Stimulated activated naive CD8-positive, alpha-beta T cell treated with anti-CD3 and anti-CD28 coated beads, Interleukin-15, amount 100 ng/mL, for 72 hours (primary cell): Measurements from ENCODE around the gene NSFL1C.
A peak's percentile ranks its signal among the peaks of the same experiment; 100 is the strongest.
"Not testable (repeated sequence)": the region's sequence is repeated elsewhere in the genome, so short reads cannot be mapped to it uniquely, and the experiment has no call there.

Experiments used
- ATAC-seq: fragments of 150-1000 bp; cut with Tn5 transposase; 2 replicates; pipeline ENCODE4 v1.10.0; 2021; ENCODE audit warnings: mild to moderate bottlenecking, moderate library complexity
- DNase-seq, 2 donors: peaks; one replicate each; pipeline ENCODE4 v3.0.0; 2021 to 2022
- H3K27ac Mint-ChIP-seq, 2 donors: one replicate each; pipeline ENCODE4 v1.8.0; 2022; ENCODE audit warnings: mild to moderate bottlenecking in 2 of 2, mixed read lengths in 2 of 2, moderate library complexity in 2 of 2
- H3K27me3 Mint-ChIP-seq: one replicate; pipeline ENCODE4 v1.8.0; 2022; ENCODE audit warnings: mixed read lengths
- H3K4me1 Mint-ChIP-seq: one replicate; pipeline ENCODE4 v1.8.0; 2022; ENCODE audit warnings: mild to moderate bottlenecking, mixed read lengths
- H3K4me3 Mint-ChIP-seq, 2 donors: one replicate each; pipeline ENCODE4 v1.8.0; 2022; ENCODE audit warnings: mild to moderate bottlenecking in 2 of 2, mixed read lengths in 2 of 2, moderate library complexity in 1 of 2
- H3K9me3 Mint-ChIP-seq, 2 donors: one replicate each; pipeline ENCODE4 v1.8.0; 2022; ENCODE audit warnings: mixed read lengths in 2 of 2

The NSFL1C gene

DNA sequence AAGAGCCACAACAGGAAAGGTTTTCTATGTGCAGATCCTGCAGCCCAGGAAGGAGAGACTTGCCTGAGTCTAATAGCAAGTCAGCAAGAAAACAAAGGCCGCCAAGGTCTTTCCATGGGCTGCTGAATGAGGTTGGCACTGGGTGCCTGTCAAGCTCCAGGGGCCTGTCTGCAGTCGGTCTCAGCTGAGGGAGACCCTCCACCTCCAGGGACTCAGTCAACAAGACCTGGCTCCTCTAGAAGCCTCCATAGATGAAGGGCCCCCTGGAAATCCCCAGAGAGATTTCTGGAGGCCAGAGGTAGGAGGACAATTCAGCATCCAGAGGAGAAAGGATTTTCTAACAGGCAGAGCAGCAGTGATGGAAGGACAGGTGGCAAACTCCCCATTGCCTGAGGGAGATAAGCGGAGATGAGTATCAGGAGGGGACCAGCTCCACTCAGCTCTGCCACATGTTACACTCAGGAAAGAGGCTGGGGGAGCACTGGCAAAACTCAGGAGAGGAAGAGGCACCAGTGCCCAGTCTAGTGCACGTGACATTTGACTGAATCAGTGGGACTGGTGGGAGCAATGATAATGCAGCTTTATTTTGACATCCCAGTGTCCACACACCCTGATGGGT, 40.3 kb downstream of the NSFL1C start:
- Mint-ChIP-seq H3K27ac (no peak overlapping the region), H3K4me1 (peaks cover 17% of the 10 kb centered on the region), H3K4me3 (no peak overlapping the region), H3K9me3 (no peaks in the 10 kb centered on the region), H3K27me3 (peaks cover 2% of the 10 kb centered on the region)
- no peak for ATAC-seq
- no peak for DNase-seq

DNA sequence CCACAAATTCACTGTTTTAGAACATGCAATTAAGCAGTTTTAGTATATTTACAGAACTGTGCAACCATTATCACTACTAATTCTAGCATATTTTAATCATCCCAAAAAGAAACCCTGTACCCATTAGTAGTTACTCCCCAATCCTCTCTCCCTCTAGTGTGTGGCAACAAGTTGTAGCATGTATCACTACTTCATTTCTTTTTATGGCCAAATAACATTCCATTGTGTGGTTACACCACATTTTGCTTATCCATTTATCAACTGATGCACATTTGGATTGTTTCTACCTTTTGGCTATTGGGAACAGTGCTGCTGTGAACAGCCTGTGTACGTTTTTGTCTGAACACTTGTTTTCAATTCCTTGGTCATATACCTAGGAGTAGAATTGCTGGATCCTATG, 42.3 kb downstream of the NSFL1C start:
- H3K9me3 Mint-ChIP-seq, result peaks cover 5 to 12% of the 10 kb centered on the region in 2 donors
- ATAC-seq (no peak), DNase-seq (no peak)
- H3K4me1 Mint-ChIP-seq, result peaks cover 13% of the 10 kb centered on the region
- no peak overlapping the region for H3K27ac Mint-ChIP-seq
- no peaks in the 10 kb centered on the region for H3K27me3 Mint-ChIP-seq
- H3K4me3 Mint-ChIP-seq, result no peak overlapping the region

DNA sequence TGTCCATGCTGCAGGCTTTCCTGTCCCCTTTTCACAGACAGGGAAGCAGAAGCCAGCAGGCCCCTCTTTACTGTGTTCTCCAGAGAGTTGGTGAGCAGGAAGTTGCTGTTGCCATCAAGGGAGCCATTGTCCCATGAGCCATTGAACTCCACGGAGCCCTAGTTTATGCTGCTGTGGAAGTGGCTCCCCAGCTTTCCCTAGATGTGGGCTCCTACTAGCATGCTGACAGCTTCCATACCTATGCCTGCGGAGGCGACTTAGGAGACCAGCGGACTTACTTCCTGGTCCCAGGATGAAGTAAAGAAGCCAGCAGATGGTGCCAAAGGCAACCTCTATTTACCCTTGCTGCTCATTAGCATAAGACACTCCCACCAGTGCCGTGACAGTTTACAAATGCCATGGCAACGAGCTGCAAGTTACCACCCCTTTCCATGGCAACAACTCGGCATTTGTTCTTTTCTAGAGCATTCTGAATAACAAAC, 43.0 kb downstream of the NSFL1C start:
- peaks cover 13% of the 10 kb centered on the region for H3K4me1 Mint-ChIP-seq
- H3K9me3 Mint-ChIP-seq, result peaks cover 10 to 18% of the 10 kb centered on the region in 2 donors
- no peak overlapping the region for H3K27ac Mint-ChIP-seq
- DNase-seq, result no peak
- H3K27me3 Mint-ChIP-seq, result no peaks in the 10 kb centered on the region
- H3K4me3 Mint-ChIP-seq, result no peak overlapping the region
- ATAC-seq, result peak; percentile 40

DNA sequence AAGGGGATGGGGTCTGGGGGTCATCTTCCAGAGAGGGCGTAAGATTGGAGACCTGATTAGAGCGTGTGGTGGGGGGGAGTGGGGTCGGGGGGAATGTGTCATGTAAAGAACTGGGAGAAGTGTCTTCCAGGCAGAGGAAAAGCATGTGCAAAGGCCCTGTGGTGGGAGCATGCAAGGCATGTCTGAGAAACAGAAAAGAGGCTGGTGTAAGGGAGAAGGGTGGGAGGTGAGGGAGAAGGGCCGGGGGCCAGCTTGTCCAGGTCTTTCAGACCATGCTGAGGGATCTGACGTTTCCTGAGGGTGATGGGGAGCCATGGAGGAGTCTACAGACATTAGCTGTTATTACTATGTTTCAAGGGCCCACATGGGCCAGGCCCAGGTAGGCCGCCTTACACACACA, 43.4 kb downstream of the NSFL1C start:
- H3K4me1 Mint-ChIP-seq, result peaks cover 13% of the 10 kb centered on the region
- H3K4me3 Mint-ChIP-seq, result no peak overlapping the region
- H3K27me3 Mint-ChIP-seq, result no peaks in the 10 kb centered on the region
- peaks cover 10 to 23% of the 10 kb centered on the region in 2 donors for H3K9me3 Mint-ChIP-seq
- DNase-seq (no peak), ATAC-seq (no peak)
- H3K27ac Mint-ChIP-seq, result peak overlapping the region in 1 of 2 donors; percentile 70

DNA sequence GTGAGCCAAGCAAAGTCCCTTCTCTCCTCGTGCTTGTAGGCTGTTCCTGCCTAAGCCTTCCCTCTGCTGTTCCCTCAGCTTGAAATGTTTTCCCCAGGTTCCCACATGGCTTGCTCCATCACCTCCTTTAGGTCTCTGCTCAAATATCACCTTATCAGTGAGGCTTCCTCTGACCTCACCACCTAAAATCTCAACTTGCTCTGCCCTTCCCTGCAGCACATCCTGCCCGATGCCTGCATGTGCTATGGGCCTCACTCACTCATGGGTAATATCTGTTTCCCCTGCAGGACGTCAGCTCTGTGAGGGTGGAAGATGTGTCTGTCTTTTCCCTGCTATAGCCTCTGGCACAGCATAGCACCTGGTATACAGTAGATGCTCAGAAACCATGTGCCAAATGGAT, 43.9 kb downstream of the NSFL1C start:
- no peaks in the 10 kb centered on the region for H3K27me3 Mint-ChIP-seq
- DNase-seq, result no peak
- peak overlapping the region in 1 of 2 donors; percentile 70 for H3K27ac Mint-ChIP-seq
- peaks cover 13% of the 10 kb centered on the region for H3K4me1 Mint-ChIP-seq
- peaks cover 10 to 24% of the 10 kb centered on the region in 2 donors for H3K9me3 Mint-ChIP-seq
- ATAC-seq, result no peak
- H3K4me3 Mint-ChIP-seq, result no peak overlapping the region

DNA sequence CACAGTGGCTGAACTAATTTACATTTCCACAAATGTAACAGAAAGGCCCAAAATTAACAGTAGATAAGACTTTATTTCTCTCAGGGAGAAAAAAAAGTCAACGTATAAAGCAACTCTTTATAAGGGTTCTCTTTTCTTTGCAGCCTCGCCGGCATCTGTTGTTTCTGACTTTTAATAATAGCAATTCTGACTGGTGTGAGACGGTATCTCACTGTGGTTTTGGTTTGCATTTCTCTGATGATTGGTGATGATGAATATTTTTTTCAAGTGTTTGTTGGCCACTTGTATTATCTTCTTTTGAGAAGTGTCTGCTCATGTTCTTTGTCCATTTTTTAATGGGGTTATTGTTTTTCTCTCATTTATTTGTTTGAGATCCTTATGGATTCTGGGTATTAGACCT, 46.6 kb downstream of the NSFL1C start:
- ATAC-seq (no peak), DNase-seq (no peak)
- Mint-ChIP-seq H3K9me3 (peaks cover 10 to 24% of the 10 kb centered on the region in 2 donors), H3K27ac (no peak overlapping the region), H3K4me1 (peaks cover 12% of the 10 kb centered on the region), H3K27me3 (no peaks in the 10 kb centered on the region), H3K4me3 (no peak overlapping the region)

DNA sequence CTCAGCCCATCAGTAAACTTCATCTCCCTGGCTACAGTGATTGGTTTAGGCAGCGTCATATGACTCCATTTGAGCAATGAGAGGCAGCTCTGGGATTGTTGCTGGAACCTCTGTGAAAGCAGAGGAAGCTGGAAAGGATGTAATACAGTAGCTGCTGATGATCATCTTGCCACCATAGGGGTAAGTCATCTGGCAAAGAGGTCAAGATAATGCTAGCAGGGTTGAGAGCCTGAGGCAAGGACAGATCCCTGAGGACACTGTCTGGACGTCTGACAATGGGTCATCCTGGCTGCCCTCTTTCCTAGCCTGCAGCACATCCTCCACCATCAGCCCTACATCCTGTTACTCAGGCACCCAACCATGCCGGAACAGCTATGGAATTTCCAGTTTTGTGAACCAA, 48.3 kb downstream of the NSFL1C start:
- Mint-ChIP-seq H3K27ac (no peak overlapping the region), H3K27me3 (no peaks in the 10 kb centered on the region), H3K4me1 (peaks cover 12% of the 10 kb centered on the region), H3K4me3 (no peak overlapping the region), H3K9me3 (peaks cover 10 to 24% of the 10 kb centered on the region in 2 donors)
- no peak for ATAC-seq
- DNase-seq, result no peak

DNA sequence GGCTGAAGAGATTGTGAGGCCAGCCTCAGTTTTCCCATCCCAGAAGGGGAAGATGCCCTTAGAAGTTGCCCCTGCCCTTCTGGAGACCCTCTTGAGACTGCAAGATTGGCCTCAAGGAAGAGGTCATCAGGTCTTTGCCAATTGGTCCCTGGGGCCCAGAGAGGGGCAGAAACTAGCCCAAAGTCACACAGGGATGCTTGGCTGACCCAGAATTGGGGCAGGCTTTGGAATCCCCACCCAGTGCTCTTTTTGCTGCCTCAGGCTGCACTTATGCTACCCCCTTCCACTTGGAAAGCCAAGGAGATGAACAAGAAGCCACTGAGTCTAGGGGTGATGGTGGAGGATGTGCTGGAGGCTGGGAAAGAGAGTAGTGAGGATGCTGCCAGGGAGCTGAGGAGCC, 48.9 kb downstream of the NSFL1C start:
- no peak overlapping the region for H3K4me3 Mint-ChIP-seq
- H3K27me3 Mint-ChIP-seq, result no peaks in the 10 kb centered on the region
- DNase-seq (no peak), ATAC-seq (no peak)
- H3K9me3 Mint-ChIP-seq, result peaks cover 10 to 24% of the 10 kb centered on the region in 2 donors
- peaks cover 12% of the 10 kb centered on the region for H3K4me1 Mint-ChIP-seq
- H3K27ac Mint-ChIP-seq, result no peak overlapping the region

DNA sequence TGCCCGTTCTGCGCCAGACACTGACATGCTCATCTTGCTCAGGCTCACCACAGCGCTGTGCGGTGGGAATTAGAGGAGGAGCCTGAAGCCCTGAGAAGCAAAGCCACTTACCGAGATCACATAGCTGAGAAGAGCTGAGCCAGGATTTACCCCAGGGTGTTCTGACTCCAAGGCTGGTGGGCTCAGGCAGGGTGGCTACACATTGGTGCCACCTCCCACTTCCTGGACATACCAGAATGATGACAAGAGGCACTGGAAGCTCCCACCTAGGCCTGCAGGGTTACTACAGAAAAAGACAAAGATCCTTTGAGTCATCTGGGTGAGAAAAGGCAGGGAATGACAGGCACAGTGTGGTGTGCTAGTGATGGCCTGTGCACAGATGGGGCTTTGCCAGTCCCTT, 49.4 kb downstream of the NSFL1C start:
- Mint-ChIP-seq H3K9me3 (peaks cover 10 to 24% of the 10 kb centered on the region in 2 donors), H3K4me3 (no peak overlapping the region), H3K27me3 (no peaks in the 10 kb centered on the region), H3K27ac (no peak overlapping the region), H3K4me1 (peaks cover 12% of the 10 kb centered on the region)
- DNase-seq (no peak), ATAC-seq (no peak)

DNA sequence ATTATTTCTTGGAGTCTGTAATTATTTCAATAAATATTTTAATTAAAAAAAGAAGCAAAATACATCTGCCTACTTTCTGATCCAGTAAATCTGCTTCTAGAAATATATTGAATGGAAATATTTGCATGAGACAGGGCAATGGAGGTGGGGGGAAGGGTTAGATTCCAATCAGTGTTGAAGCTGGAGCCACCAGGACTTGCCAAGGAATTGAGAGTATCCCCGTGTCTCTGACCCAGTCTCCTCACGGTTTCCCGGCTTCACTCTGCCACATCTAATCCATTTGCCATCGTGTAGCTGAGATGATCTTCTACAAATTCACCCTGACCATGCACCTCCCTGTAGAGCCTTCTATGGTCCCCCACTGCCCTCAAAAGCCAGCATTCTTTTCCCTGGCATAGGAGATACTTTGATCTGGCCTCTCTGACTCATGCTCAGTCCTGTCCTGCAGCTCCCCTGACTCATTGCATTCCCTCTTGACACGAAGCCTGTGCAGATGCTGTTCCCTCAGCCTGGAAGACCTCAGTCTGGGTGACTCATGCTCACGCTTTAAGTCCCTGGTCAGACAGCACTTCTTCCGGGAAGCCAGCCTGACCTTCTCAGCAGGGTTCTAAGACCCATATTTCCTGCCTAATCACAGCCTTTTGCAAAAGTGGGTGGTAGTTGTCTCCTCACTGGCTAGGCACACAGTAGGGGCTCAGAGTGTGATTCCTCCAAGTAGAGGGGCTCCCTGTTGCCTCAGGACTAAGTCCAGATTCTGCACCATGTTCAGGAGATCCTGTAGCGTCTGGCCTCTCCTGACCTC, 50.8 kb downstream of the NSFL1C start:
- peaks cover 12% of the 10 kb centered on the region for H3K4me1 Mint-ChIP-seq
- H3K4me3 Mint-ChIP-seq, result no peak overlapping the region
- ATAC-seq, result peak; percentile 76
- DNase-seq, result no peak
- H3K9me3 Mint-ChIP-seq, result peaks cover 10 to 22% of the 10 kb centered on the region in 2 donors
- no peaks in the 10 kb centered on the region for H3K27me3 Mint-ChIP-seq
- H3K27ac Mint-ChIP-seq, result no peak overlapping the region

DNA sequence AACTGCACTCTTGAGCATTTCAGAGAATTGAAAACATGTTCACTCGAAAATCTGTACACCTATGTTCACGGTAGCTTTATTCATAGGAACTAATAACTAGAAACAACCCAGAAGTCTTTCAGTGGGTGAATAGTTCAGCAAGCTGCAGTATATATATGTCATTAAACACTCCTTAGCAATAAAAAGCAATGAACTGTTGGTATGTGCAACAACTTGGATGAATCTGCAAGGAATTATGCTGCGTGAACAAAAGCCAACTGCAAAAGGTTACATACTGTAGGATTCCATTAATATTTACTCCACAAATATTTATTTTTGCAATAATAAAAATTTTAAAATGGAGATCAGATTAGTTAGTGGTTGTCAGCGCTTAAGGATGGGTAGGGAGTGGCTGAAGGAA, 51.7 kb downstream of the NSFL1C start:
- H3K4me1 Mint-ChIP-seq, result peaks cover 12% of the 10 kb centered on the region
- DNase-seq (no peak), ATAC-seq (no peak)
- no peaks in the 10 kb centered on the region for H3K27me3 Mint-ChIP-seq
- peaks cover 6 to 13% of the 10 kb centered on the region in 2 donors for H3K9me3 Mint-ChIP-seq
- no peak overlapping the region for H3K27ac Mint-ChIP-seq
- H3K4me3 Mint-ChIP-seq, result no peak overlapping the region

DNA sequence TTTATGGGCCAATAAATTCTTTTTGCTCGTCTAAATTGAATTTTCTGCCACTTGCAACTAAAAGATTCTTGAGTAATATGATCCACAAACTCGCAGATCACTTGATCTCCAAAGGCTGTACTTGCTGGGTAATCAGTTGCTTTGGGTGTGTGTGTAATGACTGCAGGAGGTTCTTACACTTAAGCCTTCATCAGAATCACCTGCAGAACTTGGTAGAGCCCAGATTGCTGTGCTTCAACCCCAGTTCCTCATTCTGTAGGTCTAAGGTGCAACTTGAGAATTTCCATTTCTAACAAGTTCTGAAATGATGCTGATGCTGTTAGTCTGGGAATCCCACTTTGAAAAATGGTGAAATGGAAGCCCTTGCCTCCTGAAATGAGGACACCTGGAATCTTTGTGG, 60.8 kb downstream of the NSFL1C start:
- Mint-ChIP-seq H3K9me3 (peaks cover 0 to 9% of the 10 kb centered on the region in 2 donors), H3K27me3 (no peaks in the 10 kb centered on the region), H3K4me3 (no peak overlapping the region), H3K4me1 (peaks cover 7% of the 10 kb centered on the region), H3K27ac (no peak overlapping the region)
- no peak for ATAC-seq
- DNase-seq, result no peak

DNA sequence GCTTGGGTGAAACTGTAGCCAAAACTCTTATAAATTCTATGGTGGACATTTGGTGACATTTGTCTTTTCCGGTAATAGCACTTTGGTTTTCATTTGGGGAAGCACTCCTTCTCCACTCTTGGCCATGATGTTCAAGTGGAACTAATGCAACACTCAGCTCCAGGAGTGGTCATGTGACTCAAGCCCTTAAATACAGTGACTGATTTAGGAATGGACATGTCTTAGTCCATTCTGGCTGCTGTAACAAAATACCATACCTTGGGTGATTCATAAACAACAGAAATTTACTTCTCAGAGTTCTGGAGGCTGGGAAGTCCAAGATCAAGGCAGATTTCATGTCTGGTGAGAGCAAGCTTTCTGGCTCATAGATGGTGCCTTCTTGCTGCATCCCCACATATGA, 63.0 kb downstream of the NSFL1C start:
- peaks cover 7% of the 10 kb centered on the region for H3K4me1 Mint-ChIP-seq
- H3K9me3 Mint-ChIP-seq, result peaks cover 0 to 9% of the 10 kb centered on the region in 2 donors
- no peak overlapping the region for H3K27ac Mint-ChIP-seq
- DNase-seq, result no peak
- no peaks in the 10 kb centered on the region for H3K27me3 Mint-ChIP-seq
- H3K4me3 Mint-ChIP-seq, result no peak overlapping the region
- ATAC-seq, result no peak

DNA sequence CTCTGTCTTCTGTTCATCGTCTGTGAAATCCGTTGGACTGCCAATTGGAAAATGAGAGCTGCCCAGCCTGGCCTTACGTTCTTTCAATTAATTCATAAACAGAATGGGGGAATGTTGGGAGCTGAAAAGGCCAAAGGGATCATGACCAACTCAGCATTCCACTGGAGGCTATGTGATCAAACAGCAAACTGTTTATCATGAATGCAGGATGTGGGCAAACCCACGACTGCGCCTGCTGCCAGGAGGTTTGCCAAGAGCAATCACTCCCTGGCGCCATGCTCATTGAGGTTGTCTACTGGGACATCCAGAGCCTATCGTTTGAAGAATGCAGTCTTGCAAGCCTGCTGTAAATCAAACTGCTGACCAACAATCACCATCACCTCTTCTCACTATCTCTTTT, 64.5 kb downstream of the NSFL1C start:
- Mint-ChIP-seq H3K4me3 (no peak overlapping the region), H3K4me1 (peaks cover 8% of the 10 kb centered on the region), H3K27me3 (no peaks in the 10 kb centered on the region), H3K27ac (no peak overlapping the region), H3K9me3 (peaks cover 2 to 9% of the 10 kb centered on the region in 2 donors)
- ATAC-seq, result no peak
- DNase-seq, result no peak

DNA sequence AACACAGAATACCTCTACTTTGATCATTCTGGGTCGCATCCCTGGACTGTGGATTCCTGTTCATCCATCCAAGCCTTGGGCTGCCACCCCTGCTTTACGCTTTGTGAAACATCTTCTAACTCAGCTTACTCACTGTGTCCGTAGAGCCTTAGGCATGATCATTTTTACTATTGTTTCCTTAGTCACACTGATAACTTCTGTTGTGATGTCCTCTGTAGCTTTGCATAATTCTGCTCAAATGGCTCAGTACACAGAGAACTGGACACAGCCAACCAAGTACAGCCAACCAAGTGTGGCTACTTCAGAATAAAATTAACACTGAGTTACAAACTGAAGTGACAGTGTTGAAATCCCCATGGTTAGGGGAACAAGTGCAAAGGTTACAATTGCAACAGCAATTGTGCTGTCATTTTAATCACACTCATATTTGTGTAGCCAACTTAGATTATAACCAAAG, 65.2 kb downstream of the NSFL1C start:
- peaks cover 15% of the 10 kb centered on the region for H3K4me1 Mint-ChIP-seq
- H3K4me3 Mint-ChIP-seq, result no peak overlapping the region
- H3K27ac Mint-ChIP-seq, result no peak overlapping the region
- no peaks in the 10 kb centered on the region for H3K27me3 Mint-ChIP-seq
- peaks cover 9% of the 10 kb centered on the region in 2 donors for H3K9me3 Mint-ChIP-seq
- ATAC-seq (no peak), DNase-seq (no peak)

DNA sequence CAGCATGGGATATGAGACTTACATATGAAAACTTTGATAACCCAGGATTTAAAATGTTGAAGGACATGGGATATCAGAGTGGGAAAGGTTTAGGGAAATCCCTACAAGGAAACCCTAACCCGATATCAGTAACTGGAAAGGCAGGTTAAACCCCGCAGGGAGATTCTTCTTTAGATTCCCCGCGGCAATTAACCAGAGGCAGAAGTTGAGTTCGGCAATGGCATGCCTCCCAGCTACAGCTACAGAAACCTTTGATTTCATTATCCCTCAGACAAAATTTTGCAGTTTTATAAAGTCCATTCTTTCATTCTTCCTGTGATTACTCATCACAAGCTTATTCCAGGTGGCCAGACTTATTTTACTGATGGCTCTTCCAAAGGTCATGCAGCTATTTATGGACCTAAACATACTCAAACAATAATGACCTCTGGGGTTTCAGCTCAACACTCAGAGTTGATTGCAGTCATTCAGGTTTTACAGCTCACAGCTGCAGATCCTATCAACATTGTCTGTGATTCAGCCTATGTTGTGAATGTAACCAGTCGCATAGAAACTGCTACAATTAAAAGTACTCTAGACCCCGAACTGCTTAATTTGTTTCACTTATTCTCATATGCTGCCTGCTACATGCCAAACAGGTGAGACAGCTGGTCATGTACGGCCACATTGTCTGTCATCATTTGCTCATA, 66.8 kb downstream of the NSFL1C start:
- peaks cover 15% of the 10 kb centered on the region for H3K4me1 Mint-ChIP-seq
- H3K9me3 Mint-ChIP-seq, H3K27me3 Mint-ChIP-seq, DNase-seq, H3K27ac Mint-ChIP-seq, H3K4me3 Mint-ChIP-seq, ATAC-seq: not testable (repeated sequence)
